Hepatic stellate cell (primary cell): ENCODE data around the gene LYRM4.

Experiments used
- DNase-seq: peaks from one replicate; pipeline ENCODE4 v3.0.0; 2011; ENCODE audit warnings: low spot score

The LYRM4 gene

DNA sequence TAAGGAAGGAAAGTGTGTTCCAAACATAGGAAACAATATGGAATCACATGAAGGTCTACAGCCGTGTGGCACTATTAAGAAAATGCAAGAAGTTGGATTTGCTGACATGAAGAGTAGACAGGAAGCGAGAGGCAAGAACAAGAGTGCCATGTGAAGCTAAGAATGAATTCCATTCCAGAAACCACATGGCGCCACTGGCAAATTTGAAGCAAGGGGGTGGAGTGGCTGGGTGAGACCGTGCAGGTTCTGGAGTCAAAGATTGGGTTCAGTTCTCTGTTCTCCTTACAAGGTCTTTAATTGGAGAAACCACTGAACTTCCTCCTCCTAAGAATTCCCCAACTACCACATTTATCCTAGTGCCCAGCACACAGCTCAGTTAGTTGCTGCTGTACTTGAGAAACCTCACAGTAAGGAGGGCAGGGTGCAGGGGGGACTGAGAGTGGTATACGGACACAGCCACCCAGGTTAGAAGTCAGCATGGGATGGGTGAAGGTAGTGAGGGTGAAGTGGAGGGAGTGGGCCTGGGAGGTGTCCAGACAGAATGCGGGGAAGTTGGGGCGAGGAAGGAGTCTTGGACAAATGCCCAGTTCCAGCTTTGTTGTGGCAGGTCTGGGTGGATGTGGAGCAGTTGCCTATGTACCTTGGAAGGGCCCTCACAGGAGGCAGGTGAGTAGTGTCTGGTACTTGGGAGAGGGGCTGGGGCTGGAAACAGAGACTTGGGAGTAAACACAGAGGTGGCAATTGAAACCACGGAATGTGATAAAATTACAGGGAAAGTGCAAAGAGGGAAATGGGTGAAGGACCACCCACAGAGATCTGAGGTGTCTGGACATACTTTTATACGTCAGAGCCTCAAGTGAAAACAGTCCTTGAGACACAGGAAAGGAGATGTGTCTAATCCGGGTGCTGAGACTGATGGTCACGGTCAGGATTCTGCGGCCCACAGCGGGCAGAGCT, 14.3 kb downstream of the LYRM4 start:
- no peak for DNase-seq

DNA sequence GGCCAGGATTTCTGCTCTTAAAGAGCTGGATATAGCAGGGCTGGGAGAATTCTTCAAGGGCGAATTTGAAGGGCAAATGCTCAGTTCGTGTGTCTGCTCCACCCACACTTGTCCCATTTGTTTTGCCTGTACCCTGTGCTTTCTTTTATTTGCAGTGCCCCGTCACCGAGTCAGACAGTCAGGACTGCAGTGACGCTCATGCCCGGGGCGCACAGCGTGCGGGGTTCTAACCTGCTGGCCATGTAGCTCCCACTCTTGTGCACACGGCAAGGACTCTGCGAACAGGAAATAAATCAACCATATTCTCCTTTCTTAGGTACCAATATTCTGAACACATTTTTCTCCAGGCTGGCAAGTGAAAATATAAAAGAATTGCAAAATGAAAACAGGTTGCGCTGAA, 17.7 kb downstream of the LYRM4 start:
- DNase-seq = no peak

DNA sequence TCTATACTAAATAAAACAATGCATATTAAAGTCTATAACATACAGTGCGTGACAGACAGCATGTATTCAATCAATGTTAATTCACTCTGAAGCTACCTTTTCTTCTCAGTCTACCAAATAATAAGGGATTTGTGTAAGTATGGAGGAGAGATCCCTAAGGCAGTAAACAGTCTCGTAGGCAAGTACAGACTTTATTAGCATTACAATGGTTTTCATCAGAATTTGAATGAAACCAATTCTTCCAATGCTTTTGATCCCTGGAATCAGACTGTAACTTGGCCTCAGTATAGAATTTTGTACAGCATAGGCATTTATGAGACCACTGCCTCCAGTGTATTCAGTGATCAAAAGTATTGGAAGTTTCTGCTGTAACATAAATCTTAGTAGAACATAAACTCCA, 19.5 kb downstream of the LYRM4 start:
- no peak for DNase-seq

DNA sequence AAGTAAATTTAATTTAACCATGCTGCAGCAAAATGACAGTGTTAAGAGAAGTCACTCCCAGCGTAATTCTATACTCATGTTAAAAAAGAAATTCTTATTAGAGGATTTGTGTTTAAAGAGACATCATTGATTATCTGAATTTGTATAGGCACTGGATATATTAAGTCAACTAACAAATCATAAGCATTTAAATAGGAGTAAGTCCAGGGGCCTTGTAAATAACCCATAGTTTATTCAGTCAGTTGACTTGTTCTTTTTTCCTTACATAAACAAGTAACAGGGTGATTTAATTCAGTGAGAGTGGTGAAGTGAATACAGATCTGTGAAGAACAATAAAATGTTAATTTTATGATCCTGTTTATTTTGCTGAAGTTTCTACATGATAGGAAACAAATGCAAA, 22.4 kb downstream of the LYRM4 start:
- DNase-seq = no peak

DNA sequence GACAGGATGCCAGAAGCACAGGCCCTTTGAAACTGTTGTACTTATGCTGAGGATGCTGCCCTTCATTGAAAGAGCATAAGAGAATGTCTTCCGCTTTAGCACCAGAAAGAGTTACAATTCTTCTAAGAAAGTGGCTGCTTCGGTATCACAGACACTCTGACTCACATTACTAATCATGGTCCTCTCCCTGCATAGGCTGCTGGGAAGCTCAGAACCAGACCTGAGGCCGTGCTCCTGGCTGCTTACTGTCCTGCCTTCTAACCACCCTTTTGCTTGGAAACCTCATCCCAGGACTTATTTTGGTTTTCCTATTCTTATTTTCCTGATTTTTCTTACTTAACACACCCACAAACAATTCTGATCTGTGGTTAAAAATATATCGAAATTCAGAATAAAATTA, 22.9 kb downstream of the LYRM4 start:
- DNase-seq = no peak

DNA sequence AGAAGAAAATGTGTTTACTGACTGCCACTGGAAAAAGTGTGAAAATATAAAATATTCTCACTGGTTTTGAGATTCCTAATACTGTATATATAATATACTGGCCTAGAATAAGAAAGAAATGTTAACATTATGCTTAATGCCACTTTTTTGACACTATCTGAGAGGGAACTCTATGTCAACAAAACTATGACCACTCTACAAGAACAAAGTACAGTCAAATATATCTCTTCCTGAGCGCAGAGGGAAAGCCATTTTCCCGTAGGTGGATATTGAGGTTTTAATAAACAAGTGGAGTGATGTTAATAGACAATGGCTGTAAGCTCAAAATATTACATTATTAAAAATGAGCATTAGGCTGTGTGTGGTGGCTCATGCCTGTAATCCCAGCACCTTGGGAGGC, 24.9 kb downstream of the LYRM4 start:
- no peak for DNase-seq

DNA sequence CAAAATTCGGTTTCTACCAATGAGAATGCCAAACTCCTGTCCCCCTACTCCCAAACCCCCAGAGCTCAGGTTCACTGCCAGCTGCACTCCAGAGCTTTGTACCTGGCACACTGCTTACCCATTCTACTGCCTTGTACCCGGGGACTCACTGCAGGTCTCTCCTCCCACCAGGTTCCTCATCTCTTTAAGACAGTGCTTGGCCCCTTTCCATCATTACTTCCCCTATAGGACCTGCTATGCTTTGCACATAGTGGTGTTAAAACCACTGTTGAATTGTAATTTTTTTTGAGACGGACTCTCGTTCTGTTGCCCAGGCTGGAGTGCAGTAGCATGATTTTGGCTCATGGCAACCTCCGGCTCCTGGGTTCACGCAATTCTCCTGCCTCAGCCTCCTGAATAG, 25.9 kb downstream of the LYRM4 start:
- DNase-seq = no peak

DNA sequence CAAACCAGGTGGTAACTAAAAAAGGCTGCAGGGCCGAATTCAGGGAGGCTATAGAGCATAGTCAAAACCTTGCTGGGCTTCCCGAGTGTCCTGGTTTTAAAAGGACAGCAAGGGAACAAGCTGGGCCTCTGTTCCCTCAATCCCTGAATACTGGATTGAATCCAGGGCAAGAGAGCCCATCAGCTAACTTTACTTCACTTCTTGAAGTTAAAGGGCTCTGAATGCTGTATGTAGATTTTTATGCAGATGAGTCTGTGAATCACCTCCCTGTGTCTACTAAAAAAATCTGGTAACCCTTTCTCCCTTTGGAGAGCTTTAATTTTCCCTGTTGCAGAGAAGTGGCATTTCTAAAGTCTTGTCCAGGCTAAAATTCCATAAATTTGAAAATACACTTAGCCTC, 29.5 kb downstream of the LYRM4 start:
- DNase-seq = no peak

DNA sequence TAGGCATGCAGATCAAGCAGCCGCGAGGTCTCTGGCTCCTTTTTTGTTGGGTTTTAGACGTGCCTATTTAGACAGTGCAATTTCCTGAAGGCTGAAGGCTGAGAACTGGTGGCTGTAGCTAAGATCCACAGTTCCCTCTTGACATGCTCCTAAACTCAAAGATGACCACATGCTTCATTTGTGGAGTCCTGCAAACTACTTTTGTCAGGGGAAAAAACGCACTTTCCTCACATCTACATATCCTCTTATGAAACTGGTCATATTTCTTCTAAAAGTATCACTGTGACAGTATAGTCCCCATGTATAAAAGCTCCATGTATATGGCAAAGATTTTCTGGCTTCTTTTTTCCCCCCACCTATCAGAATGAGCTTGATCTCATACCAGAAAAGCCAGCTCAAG, 30.7 kb downstream of the LYRM4 start:
- DNase-seq = no peak

DNA sequence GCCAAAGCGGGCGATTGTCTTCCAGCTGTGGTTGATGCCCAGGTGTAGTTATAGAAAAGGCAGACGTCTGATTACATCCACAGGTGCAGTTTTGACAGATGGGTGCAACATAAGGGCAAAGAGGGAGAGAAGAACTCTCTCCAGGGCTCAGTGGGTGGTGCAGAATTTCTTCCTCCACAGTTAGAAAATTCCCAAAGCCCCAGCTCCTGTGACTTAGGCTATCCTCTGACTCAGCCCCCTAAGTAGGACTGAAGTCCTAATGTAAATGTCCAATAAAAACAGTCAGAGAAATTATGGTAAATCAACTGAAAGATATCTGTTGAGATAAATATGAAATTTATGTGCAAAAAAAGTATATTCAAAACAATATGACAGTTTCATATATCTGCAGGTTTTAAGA, 31.4 kb downstream of the LYRM4 start:
- no peak for DNase-seq

DNA sequence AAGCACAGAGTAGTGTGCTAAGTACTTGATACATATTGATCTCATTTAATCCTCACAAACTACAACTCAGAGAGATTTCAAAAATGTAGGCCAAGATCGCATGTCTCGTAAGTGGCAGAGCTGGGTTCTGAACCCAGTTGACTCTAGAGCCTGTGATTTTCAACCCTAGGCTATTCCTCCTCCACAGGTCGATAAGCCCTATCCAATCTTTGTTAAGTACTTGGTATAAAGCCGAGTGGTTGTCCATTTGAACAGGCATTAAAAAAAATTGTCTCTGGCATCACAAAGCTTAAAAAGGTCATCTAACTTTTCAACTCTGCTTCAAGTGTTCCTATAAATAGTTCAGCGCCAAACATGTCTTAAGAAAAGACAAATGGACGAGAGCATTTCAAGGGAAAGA, 37.4 kb downstream of the LYRM4 start:
- no peak for DNase-seq

DNA sequence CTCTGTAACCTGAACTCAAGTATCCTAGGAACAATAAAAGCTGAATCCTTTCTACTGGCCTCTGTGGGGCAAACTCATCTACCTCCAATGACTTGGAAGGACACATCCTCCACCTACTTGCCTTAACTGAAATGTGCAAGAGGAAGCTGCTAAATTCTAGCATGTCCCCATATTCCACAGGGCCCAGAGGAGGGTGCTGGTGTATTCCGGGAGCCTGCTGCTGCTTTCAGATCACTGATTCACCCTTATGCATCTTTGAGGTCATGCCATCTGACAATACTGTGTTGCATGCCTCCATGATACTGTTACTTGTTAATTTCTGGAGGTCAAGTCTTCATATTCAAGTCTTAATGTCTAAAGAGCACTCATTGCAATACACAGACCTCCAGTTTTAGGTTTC, 40.3 kb downstream of the LYRM4 start:
- DNase-seq = no peak

DNA sequence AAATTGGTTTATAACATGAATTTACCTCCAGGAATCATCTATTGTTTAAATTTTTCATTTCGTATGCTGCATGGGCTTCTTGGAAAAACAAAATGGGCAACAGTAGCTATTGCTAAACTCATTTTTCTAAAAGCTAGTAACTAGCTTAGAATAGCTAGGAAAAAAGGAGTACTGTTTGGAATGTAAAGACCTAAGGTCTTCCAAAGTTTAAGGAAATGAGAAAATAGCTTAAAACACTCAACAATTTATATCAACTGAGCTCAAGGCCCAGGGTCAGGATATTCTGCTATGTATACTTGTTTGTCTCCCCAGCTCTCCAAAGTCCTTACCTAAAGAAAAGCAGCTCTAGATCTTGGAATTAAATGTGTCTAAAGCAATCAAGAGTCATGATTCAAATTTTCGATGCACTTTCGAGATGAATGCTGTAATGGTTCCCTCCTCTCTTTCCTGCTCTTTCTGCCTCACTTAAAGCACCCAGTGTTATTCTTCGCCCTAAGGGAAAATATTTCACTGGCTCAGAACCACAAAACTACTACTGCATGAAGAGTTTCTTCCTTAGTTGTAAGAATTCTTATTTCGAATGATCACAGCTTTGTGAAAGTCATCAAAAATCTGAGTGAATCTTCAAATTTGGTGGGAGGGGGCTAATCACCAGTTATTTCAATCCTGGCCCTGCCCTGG, 41.6 kb downstream of the LYRM4 start:
- no peak for DNase-seq

DNA sequence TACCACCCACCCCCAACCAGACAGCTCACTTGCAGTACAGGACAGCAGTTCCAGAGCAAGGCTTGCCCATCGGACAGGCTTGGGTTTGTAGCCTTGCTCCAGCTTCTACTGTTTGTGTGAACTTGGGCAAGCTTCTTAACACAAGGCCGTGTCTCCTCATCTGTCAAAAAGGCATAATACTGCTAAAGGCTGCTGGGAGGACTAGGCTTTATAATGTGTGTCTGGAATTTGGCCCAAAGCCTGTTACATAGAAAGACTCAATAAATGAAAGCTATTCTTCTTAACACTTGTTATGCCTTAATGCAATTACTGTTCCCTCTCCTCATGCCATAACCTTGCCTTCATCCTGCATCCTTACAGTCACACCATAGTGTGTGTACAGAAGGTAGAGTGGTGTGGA, 43.4 kb downstream of the LYRM4 start:
- no peak for DNase-seq

DNA sequence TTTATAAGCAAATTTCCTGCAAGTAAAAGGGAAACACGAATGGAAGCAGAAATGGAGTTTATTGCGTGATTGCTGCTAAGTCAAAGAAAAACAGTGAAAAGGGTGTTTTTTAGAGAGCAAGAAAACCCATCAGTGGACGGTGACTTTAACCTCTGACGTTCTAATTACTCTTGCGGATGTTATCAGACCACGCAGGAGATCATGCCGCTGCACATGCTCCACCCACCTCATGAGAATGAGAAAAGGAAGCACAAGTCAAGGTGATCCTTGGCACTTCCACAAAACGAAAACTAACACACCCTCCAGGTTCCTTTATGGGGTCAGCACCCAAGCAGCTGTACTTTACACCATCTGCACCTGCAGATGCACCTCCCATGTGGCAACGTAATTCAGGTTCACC, 45.0 kb downstream of the LYRM4 start:
- DNase-seq = no peak

DNA sequence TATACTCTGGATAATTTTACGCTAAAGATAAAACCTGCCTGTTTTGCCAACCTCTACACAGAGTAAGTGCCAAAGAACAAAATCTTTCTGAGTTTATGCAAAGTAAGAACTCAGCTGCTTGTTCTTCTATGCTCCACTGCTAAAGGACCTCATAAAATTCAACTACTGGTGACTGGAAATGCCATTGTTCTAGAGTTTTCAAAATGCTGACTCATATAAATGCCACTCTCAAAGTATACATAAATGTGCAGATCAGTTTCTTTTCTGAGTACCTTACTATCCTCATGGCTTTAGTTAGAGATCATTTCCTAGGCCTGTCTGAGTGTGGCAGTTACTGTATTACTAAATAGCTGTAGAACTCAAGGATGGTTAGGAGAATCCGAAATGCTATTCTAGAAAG, 45.6 kb downstream of the LYRM4 start:
- DNase-seq = no peak

DNA sequence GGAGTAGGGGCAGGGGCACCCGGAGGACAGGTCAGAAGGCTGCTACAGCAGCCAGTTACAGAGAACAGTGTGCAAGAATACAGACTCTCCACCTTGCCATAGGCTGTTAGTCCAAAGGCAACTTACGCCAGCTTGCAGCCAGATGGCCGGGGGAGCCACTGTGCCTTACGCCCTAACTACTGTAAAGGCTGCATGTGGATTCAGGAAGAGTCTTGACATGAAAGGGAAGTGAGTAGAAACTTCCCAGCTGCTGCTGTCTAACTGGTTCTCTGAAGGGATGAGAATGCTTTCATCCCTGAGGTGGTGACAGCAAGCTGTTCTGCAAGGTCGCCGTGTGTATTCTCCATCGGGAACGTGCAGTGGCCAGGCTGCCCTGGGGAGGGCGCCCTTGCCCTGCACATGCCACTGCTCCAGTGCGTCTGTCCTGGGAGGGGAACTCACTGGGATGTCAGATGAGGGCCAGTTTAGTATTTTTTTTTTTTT, 46.1 kb downstream of the LYRM4 start:
- DNase-seq = no peak

DNA sequence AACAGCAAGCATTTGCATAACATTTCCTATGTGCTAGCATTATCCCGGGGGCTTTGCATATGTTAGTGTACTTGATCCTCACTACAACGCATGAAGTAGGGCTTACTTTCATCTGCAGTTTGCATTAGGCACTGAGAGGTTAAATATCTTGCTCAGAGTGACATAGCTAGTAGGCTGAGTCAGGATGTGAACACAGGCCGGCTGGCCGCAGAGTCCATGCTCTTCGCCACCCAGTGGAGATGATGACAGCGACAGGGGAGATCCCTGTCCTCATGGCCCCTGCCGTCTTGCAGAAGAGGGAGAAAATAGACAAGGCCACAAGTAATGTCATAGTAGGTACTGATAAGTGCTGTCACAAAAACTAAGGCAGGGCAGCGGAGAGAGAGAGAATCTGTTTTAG, 46.9 kb downstream of the LYRM4 start:
- DNase-seq = no peak

DNA sequence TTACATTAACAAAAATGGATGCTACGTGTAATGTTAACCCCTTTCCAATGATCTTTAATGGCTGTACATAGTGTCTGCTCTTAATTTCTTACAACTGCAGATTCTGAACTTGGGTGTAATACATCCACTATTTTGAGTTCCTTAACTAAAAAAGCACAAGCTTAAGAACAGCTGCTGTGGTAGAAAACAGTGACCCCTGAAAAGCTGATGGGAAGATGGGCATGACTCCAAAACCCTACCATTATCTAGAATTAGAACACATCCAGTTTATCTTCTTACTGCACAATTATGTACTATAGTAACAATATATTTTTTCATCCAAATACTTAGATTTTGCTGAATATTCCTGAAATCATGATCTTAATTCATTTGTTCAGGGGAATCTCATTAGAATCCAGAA, 49.3 kb downstream of the LYRM4 start:
- no peak for DNase-seq

DNA sequence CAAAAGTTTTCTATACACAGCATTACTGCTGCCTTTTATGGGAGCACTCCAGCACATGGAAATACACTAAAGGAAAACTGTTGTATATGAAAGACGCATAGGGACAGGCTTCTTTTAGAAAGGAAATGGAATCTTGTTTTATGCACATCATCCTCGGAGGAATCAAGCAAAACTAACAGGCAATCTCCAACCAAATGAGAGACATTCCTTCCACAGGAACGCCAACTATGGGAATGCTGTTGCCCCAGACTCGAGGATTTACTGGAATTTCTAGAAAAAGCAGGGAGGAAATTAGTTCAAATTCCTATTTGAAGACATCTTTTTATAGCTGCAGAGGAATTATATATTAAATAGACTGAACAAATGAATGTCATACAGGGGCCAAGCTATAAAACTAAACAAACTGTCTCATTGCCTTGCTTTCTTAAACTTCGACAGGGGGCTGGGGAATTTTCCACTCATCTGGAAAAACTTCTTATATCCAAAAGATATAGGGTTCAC, 52.2 kb downstream of the LYRM4 start:
- peak; percentile 19 for DNase-seq

DNA sequence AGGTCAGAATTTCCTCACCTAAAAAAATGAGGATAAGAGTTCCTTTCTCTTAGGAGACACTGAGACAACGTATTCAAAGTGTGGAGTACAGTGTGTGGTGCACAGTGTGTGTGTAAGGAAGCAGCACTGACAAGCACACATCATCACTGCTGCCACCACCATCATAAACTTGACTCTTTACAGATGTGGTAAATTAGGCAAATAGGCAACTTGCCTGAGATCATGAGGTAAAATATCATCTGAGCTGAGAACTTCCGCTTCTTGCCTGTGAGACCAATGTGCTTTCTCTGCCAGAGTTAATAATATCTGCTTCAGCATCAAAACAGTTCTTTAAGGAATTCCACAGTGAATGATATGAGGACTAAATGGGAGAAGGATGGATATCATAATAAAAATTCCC, 52.7 kb downstream of the LYRM4 start:
- DNase-seq = no peak

DNA sequence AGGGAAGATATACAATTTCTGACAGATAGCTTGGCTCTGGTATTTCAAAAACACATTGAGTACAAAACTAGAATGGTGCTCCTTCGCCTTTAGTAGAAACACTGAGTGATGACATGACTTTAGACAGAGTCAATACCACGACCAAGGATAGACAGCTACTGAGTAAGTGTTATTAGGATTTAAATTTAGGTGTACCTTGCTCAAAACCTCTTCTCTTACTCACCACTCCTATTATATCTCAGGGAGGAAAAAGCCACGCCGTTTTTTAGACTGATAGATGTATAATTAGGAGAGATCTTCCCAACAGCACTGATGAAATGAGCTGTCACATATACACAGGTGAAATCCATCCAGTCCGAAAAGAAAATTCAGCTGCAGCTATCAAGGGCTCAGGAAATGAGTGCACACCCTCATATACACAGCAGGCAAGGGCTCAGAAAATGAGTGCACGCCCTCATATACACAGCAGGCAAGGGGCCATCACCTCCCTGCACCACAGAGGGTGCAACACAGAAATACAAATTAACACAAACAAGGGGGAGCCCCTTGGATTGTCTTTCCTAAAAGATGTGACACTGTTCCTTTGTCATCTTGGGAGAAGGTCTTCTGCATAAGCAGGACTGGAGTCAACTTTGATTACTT, 53.7 kb downstream of the LYRM4 start:
- no peak for DNase-seq
